Calu3 (cell line): ENCODE data around the gene AP2B1. TPM values are rescaled to one million over a fixed set of nuclear protein-coding genes. Genes with fewer than 3 reads are reported as not detected.

Experiments used
- BruUV-seq: library from RNA; stranded (reverse); fragments of 400-500 nt; replicated peaks from 2 replicates; lab custom pipeline; 2021; lab: Mats Ljungman, UMichigan
- CTCF ChIA-PET: fragments of 300-600 bp; sonication (Branson Sonifier 250); formaldehyde crosslinking; loops from one replicate; lab custom pipeline; 2022; ENCODE audit warnings: antibody characterized with exemption; lab: Charles Lee
- DNase-seq: peaks from one replicate; pipeline ENCODE4 v3.0.0; 2022
- H3K27ac Mint-ChIP-seq: one replicate; pipeline ENCODE4 v1.8.0; 2022; ENCODE audit warnings: mixed read lengths; ENCODE audit not compliant: unreplicated experiment
- H3K27me3 Mint-ChIP-seq: one replicate; pipeline ENCODE4 v1.8.0; 2022; ENCODE audit warnings: mixed read lengths; ENCODE audit not compliant: unreplicated experiment
- H3K36me3 Mint-ChIP-seq: one replicate; pipeline ENCODE4 v1.8.0; 2022; ENCODE audit warnings: mild to moderate bottlenecking, moderate library complexity, mixed read lengths; ENCODE audit not compliant: insufficient read depth, unreplicated experiment
- H3K4me1 Mint-ChIP-seq: one replicate; pipeline ENCODE4 v1.8.0; 2022; ENCODE audit warnings: mild to moderate bottlenecking, low read depth, mixed read lengths; ENCODE audit not compliant: unreplicated experiment
- H3K4me3 Mint-ChIP-seq: one replicate; pipeline ENCODE4 v1.8.0; 2022; ENCODE audit warnings: mild to moderate bottlenecking, low read depth, moderate library complexity, mixed read lengths; ENCODE audit not compliant: unreplicated experiment
- H3K9me3 Mint-ChIP-seq: one replicate; pipeline ENCODE4 v1.8.0; 2022; ENCODE audit warnings: low read depth, mixed read lengths; ENCODE audit not compliant: unreplicated experiment
- intact Hi-C: fragments of 100-400 bp; cut with micrococcal nuclease; formaldehyde crosslinking; loops from one replicate; pipeline ENCODE4 v1.10.0; 2022; ENCODE audit not compliant: unreplicated experiment
- total RNA-seq: library from RNA; stranded (reverse); gene quantifications from 2 replicates; pipeline ENCODE4 v1.2.3, GENCODE V29; 2022
- TF ChIP-seq, protein P1 (sequence below): fragments of 200-600 bp; IDR thresholded peaks from one replicate; pipeline ENCODE4 v1.8.0; 2022; ENCODE audit warnings: antibody characterized with exemption; ENCODE audit not compliant: unreplicated experiment

AP2B1 gene
- total RNA-seq, 1 experiment from 2014 or later, result 309 TPM

DNA sequence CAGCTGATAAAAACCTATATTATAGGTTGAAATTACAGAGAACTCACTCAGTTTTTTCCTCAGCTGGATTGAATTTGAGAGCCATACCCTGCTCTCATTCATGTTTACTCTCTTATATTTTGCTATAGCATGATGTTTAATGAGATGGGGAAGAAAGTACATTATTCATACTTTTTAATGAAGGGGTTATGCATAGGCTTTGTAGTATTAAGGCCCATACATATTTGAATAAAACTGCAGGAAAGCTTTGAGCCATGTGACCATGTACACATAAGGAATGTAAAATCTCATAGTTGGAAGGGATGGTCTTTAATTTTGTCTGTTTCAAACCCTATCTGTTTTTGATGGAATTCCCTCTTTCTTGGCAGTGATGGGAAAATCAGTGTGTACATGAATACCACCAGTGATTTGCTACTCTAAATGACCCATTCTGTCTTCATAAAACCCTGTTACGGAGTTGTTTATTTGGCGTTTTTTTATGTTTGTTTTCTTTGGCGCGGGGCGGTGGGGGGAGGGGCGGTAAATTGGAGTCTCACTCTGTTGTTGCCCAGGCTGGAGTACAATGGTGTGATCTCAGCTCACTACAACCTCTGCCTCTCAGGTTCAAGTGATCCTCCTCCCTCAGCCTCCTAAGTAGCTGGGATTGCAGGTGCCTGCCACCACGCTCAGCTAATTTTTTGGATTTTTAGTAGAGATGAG is 105.5 kb downstream of the AP2B1 start:
- BruUV-seq, result no TSS peak
- Mint-ChIP-seq H3K36me3 (peaks cover 41% of the 10 kb centered on the region), H3K27me3 (no peaks in the 10 kb centered on the region), H3K4me3 (no peak overlapping the region), H3K4me1 (no peaks in the 10 kb centered on the region), H3K9me3 (no peaks in the 10 kb centered on the region), H3K27ac (no peak overlapping the region)
- intact Hi-C loops, result no loop called here
- TF ChIP-seq, protein P1, sequence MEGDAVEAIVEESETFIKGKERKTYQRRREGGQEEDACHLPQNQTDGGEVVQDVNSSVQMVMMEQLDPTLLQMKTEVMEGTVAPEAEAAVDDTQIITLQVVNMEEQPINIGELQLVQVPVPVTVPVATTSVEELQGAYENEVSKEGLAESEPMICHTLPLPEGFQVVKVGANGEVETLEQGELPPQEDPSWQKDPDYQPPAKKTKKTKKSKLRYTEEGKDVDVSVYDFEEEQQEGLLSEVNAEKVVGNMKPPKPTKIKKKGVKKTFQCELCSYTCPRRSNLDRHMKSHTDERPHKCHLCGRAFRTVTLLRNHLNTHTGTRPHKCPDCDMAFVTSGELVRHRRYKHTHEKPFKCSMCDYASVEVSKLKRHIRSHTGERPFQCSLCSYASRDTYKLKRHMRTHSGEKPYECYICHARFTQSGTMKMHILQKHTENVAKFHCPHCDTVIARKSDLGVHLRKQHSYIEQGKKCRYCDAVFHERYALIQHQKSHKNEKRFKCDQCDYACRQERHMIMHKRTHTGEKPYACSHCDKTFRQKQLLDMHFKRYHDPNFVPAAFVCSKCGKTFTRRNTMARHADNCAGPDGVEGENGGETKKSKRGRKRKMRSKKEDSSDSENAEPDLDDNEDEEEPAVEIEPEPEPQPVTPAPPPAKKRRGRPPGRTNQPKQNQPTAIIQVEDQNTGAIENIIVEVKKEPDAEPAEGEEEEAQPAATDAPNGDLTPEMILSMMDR, result no peak
- DNase-seq, result no peak
- CTCF ChIA-PET, result no interaction called here

GRCh38 chr17:35693662-35694061 is 106.5 kb downstream of the AP2B1 start:
- Mint-ChIP-seq H3K27ac (no peak overlapping the region), H3K27me3 (no peaks in the 10 kb centered on the region), H3K36me3 (peaks cover 42% of the 10 kb centered on the region), H3K9me3 (no peaks in the 10 kb centered on the region), H3K4me1 (no peaks in the 10 kb centered on the region), H3K4me3 (no peak overlapping the region)
- intact Hi-C loops, result no loop called here
- no TSS peak for BruUV-seq
- no peak for DNase-seq
- CTCF ChIA-PET, result no interaction called here
- TF ChIP-seq, protein P1, result no peak

GRCh38 chr17:35694906-35695305 is 107.8 kb downstream of the AP2B1 start:
- DNase-seq, result no peak
- CTCF ChIA-PET, result interaction anchor here (0.6 kb wide), 1 partner anchor 23 kb away, joined by 4 read pairs; no protein-coding TSS in a partner anchor
- BruUV-seq, result no TSS peak
- Mint-ChIP-seq H3K36me3 (peaks cover 37% of the 10 kb centered on the region), H3K4me3 (no peak overlapping the region), H3K27ac (no peak overlapping the region), H3K9me3 (no peaks in the 10 kb centered on the region), H3K27me3 (no peaks in the 10 kb centered on the region), H3K4me1 (no peaks in the 10 kb centered on the region)
- TF ChIP-seq, protein P1, result no peak
- intact Hi-C loops, result no loop called here

GRCh38 chr17:35695613-35696012 is 108.5 kb downstream of the AP2B1 start:
- BruUV-seq, result no TSS peak
- CTCF ChIA-PET, result interaction anchor here (1.0 kb wide), 1 partner anchor 8 kb away, joined by 4 read pairs; no protein-coding TSS in a partner anchor
- H3K27me3 Mint-ChIP-seq, result no peaks in the 10 kb centered on the region
- H3K9me3 Mint-ChIP-seq, result no peaks in the 10 kb centered on the region
- TF ChIP-seq, protein P1, result no peak
- peaks cover 30% of the 10 kb centered on the region for H3K36me3 Mint-ChIP-seq
- intact Hi-C loops, result no loop called here
- H3K4me3 Mint-ChIP-seq, result no peak overlapping the region
- H3K27ac Mint-ChIP-seq, result no peak overlapping the region
- no peaks in the 10 kb centered on the region for H3K4me1 Mint-ChIP-seq
- DNase-seq, result no peak
